GM20000 (cell line): ENCODE data around the gene POC1A.
"Not testable (repeated sequence)": the region's sequence is repeated elsewhere in the genome, so short reads cannot be mapped to it uniquely, and the experiment has no call there.

Source experiments
- DNase-seq: peaks from one replicate; pipeline ENCODE4 v3.0.0; 2012; ENCODE audit warnings: low spot score
- CTCF ChIP-seq: IDR thresholded peaks from 2 replicates; pipeline ENCODE4 v1.5.1; 2012; ENCODE audit warnings: mild to moderate bottlenecking, control low read depth; ENCODE audit errors: extremely low read depth, missing control alignments

POC1A gene

GRCh38 chr3:52182691-52183090 is 28.5 kb upstream of the POC1A start:
- DNase-seq: no peak
- TF ChIP-seq CTCF: no peak

GRCh38 chr3:52182196-52182595 is 28.0 kb upstream of the POC1A start:
- DNase-seq: no peak
- no peak for TF ChIP-seq CTCF

- no peak for DNase-seq
Measured at GRCh38 chr3:52181543-52181942, 27.3 kb upstream of the POC1A start.

GRCh38 chr3:52178537-52178936 is 24.3 kb upstream of the POC1A start:
- TF ChIP-seq CTCF: no peak

More at GRCh38 chr3:52181543-52181942, 27.3 kb upstream of the POC1A start:
- TF ChIP-seq CTCF: no peak

GRCh38 chr3:52178126-52178525 is 23.9 kb upstream of the POC1A start:
- not testable (repeated sequence) for DNase-seq

More at GRCh38 chr3:52178537-52178936, 24.3 kb upstream of the POC1A start:
- DNase-seq: no peak

GRCh38 chr3:52177701-52178042 is 23.4 kb upstream of the POC1A start:
- no peak for DNase-seq
- TF ChIP-seq CTCF: no peak

GRCh38 chr3:52176951-52177700 is 22.9 kb upstream of the POC1A start:
- DNase-seq: no peak
- no peak for TF ChIP-seq CTCF

GRCh38 chr3:52176180-52176752 is 22.0 kb upstream of the POC1A start:
- no peak for TF ChIP-seq CTCF
- DNase-seq: no peak
